ENCODE measurements around the gene ASB1.
"Not testable (repeated sequence)": the region's sequence is repeated elsewhere in the genome, so short reads cannot be mapped to it uniquely, and the experiment has no call there.

The ASB1 gene

DNA sequence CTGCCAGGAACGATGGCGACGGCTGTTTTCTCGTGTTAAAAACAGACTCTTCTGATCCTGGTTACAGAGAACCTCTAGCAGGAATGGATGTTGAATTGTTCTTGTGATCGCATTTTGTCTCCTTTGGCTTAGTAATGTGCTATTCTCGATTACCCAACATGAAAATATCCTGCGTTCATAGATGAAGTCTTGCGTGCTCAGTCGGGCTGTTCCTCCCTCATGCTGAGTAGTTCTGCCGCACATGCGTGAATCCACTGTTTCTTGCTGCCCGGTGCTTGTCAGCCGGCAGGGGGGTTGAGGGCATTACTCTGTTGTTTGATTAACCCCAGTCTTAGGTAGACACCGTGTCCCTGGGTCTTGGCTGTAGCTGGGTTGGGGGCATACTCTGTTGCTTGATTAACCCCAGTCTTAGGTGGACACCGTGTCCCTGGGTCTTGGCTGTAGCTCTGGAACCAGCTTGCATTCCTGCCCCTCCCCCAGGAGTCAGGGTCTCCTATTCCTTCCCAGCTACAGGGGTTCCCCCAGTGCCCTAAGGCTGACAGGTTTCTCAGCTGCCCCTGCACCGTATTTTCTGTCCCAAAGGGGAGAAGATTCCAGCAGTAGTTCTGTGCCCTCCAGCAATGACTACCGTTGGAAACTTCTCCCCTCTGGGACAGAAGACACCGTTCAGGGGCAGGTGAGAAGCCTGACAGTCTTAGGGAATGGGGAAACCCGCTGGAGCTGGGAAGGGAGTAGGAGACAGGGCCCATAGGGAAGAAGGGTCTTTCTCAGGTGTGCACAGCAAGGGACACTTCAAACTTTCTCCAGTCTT lies 22.1 kb upstream of the ASB1 start:
- no peak for DNase-seq

- not testable (repeated sequence) for DNase-seq
Measured at GRCh38 chr2:238405217-238405555, 21.5 kb upstream of the ASB1 start.

DNA sequence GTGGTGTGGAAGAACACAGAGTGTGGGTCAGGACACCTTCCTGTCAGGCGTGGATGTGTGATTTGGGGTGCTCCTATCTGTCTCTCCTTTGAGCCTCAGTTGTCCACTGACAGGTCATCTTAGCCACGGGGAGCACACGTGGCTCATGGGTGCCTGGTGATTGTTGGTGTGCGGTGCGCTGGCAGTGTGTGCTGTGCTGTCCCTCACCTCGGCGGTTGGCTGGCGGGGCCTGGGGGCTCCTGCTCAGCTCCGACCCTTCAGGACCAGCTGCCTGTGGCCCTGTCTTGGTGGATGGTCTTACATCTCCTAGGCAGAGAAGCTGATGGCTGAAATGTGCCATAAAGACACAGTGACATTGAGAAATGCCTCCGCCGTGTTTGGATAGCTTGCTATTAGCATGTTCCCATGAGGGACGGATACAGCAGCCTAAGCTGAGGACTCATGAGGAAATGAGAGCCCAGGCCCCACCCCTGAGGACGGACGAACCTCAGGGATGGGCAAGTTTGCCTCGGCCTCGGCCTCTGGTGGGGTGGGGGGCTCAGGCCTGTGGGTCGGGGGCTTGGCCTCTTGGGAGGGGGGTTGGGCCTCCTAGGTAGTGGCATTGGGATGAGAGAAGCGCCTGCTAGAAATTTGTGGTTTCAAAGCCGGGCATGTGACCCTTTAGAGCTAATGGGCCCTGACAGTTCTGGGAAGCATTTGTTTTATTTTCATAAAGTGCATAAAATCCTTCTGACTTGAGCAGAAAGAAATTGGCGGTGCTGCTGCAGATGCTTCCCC lies 20.3 kb upstream of the ASB1 start:
- DNase-seq, result no peak

DNA sequence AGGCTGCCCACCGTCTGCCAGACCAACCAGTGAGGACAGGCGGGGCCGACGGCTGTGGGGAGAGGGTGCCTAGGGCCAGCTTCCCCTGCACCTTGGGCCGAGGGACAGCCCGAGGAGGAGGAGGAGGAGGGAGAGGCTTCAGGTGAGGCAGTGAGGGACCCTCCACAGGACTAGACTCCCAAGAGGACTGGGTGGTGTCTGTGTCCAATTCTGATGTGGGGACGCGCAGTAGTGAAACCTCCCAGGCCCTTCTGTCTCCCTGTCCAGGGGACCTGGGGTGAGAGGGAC lies 19.8 kb upstream of the ASB1 start:
- DNase-seq, result no peak

DNA sequence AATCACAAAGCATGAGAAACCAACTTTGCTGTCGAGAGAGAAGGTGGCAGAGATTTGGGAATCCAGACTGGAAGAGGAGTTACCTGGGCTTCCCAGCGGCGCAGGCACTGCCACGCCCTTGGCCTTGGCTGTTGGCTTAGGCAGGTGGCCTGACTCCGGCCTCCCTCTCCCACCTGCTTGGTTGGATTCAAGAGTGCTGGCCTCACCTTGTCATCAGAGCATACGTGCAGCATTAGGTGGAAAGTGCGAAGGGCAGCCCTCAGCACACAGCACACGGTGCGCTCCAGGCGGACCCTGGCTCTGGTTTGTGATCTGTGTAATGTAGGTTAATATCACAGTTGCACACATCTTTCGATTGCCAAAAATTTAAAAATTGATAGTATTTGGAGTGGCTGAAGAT lies 19.2 kb upstream of the ASB1 start:
- no peak for DNase-seq

GRCh38 chr2:238408615-238409340 lies 17.9 kb upstream of the ASB1 start:
- DNase-seq, result no peak

GRCh38 chr2:238409341-238410199 lies 17.2 kb upstream of the ASB1 start:
- no peak for DNase-seq

DNA sequence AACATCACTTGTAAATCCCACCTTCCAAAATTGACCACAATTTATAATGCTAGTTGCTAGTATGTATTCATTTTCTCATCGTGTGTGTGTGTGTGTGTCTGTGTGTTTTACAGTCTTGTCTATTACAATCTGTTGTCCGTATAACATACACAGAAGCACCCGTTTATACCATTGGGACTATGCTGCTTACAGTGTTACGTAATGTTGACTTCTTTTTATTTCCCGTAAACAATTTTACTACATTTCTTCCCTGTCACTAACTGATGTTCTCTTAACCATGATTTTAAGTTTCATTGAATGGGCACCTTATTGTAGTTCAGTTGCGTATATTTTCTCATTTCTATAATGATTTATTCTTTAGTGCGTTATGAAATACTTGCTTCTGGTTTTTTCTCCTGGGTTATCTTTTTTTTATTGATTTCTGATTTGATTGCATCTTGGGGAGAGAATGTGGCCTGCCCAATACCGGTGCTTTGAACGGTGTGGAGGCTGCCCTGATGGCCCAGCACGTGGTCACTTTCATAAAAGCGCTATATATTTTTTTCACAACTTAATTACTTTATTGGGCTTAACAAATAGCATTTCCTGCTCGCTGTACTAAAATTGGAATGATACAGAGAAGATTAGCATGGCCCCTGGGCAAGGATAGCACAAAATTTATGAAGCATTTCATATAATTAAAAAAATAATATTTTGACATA lies 14.5 kb upstream of the ASB1 start:
- DNase-seq, result no peak

DNA sequence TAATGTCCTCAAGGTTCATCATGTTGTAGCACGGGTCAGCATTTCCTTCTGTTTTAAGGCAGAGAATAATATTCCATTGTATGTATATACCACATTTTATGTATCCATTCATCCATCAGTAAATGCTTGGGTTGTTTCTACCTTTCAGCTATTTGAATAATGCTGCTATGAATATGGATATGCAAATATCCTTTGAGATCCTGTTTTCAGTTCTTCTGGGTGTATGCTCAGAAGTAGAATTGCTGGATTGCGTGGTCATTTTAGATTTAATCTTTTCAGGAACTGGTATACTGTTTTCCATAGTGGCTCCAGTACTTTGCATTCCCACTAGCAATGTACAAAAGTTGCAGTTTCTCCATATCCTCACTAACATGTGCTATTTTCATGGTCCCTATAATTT lies 13.4 kb upstream of the ASB1 start:
- no peak for DNase-seq

GRCh38 chr2:238415036-238415764 lies 11.5 kb upstream of the ASB1 start:
- no peak for DNase-seq

GRCh38 chr2:238415893-238416292 lies 10.8 kb upstream of the ASB1 start:
- DNase-seq, result no peak

GRCh38 chr2:238418196-238418998 lies 8.3 kb upstream of the ASB1 start:
- DNase-seq, result no peak

DNA sequence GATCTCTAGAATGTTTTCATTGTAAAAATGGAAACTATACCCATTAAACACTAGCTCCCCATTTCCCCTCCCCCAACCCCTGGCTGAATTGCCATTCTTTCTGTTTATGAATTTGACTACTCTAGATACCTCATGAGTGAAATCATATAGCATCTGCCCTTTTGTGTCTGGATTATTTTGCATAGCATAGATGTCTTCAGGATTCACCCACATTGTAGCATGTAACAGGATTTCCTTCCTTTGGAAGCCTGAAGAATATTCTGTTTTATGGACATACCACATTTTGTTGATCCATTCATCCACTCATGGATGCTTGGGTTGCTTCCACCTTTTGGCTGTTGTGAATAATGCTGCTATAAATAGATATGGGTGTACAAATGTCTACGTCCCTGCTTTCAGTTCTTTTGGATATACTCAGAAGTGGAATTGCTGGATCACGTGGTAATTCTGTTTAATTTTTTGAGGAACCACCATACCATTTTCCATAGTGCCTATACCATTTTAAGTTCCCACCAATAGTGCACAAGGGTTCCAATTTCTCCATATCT lies 7.7 kb upstream of the ASB1 start:
- DNase-seq, result no peak

- DNase-seq, result no peak
Measured at GRCh38 chr2:238420442-238420841, 6.3 kb upstream of the ASB1 start.

DNA sequence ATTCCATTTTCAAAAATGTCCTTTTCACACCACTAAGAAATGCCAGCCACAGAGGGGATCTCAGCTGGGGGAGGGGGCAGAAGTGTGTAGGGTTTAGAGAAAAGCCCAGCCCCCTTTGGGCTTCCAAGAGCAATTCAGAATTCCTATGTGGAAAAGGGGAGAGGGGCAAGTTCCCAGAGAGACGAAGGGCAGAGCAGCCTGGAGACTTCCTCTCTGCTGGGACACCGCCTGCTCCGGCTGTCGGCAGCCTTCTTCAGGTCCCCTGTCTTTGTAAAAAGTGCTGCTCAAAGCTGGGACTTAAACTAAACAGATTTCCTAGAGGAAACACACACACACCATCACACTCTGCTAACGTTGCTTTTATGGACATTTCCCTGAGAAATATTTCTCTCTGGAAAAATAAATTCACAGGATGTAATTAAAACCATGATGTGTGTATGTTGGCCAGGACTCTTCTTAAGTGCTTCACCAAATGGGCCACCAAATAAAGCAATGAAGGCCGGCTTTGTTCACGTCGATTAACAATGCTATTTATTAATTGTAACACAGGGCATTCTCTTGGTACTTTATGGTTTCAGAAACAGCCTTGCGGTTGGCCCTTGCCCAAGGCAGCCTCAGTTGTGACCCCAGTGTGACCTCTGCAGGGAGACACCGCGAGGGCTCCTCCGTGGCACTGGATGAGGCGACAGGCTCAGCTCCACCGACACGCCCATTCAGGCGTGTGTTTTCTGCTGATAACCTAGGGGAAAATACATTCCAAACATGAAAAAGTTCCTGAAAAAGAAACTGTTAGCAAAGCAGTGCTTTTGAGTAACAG lies 5.6 kb upstream of the ASB1 start:
- DNase-seq, result no peak

DNA sequence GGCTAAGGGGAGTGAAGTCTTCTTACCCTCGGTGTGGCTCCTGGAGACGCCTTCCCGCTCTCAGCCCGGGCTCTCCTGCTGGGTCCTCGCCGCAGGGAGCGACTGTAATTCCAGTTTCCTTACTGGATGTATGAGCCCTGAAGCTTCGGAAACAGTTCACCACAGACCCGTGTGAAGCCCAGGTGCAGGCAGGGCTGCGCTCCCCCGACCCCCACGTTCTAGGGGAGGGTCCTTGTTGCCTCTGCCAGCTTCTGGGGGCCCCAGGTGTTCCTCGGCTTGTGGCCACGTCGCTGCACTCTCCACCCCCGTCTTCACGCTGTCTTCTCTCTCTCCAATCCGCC lies 5.1 kb upstream of the ASB1 start:
- DNase-seq, result no peak

DNA sequence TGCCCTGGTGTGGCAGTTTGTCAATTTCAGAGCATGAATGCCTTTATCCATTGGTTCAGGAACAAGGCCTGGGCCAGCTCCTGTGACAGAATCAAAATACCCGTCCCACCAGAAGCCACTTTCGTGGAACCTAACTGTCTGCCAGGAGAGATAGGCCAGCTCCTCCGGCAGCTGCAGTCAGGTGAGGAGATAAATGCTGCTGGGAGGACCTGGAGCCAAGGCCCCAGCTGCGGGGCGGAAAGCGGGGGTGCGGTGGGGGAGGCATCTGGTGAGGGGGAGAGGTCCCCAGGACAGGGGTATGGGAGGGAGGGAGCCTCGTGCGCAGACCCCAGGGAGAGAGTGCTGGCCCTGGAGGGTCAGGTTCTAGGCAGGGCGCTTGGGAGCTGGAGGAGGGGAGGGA lies 4.4 kb upstream of the ASB1 start:
- no peak for DNase-seq

DNA sequence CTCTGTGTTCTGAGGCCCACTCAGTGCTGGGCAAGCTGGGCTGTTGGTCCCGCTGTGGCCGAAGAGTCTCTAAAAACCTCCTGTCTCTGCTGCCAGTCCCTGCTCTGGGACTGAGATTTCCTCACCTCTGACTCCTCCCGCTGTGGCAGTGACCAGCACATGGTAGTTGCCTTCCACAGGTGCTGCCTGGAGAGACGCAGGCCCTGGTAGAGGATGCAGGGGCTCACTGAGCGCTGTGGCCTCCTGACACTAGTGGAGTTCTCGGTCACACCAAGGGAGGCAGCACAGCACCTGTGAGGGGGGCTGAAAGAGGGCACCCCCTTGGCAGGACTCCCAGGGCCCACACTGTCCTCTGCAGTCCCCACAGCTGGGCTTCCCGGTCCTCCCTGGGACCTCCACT lies 3.8 kb upstream of the ASB1 start:
- DNase-seq, result no peak

DNA sequence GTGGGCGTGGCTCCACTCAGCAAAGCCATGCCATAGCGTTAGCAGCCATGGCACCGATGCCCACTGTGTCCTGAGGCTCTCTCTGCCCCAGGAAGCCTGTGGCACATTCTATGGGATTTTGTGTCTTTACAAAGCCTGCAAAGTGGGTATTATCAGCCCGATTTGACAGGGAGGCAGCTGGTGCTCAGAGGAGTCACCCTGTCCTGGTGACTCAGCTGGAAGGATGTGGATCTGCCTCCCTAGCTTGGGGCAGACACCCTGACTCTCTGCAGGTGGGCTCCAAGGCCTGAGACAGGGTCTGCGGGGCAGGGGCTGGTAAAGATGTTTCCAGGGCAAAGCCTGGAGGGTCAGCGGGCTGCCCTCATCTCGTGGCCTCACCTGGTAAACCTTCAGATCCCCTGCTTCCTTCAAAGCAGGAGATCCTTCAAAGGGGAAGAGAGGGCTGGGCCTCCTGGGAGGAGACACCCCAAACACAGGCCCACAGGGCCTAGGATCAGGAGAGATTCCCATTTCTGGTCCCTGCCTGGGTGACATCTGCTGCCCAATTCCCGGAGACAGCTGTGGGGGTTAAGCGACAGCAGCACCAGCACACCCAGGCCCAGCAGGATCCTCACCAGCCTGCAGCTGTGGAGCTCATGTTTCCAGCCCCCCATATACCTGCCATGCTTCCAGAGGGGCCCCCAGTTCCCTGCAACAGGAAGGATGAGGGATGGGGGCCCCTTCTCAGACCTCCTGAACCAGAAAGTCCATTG lies 3.0 kb upstream of the ASB1 start:
- DNase-seq, result no peak
